GM12892 (cell line): ENCODE measurements around the gene TOM1L2.

Experiments
- POLR2A ChIP-seq: IDR thresholded peaks from 2 replicates; pipeline ENCODE4 v1.6.1; 2011; ENCODE audit warnings: low read depth, low read length, control low read depth
- POLR2AphosphoS5 ChIP-seq: IDR thresholded peaks from 2 replicates; pipeline ENCODE4 v1.6.1; 2011; ENCODE audit warnings: low read depth, low read length, control low read depth
- TAF1 ChIP-seq: IDR thresholded peaks from 2 replicates; pipeline ENCODE4 v1.6.1; 2011; ENCODE audit warnings: low read depth, mild to moderate bottlenecking, control low read depth, low read length, borderline replicate concordance

DNA sequence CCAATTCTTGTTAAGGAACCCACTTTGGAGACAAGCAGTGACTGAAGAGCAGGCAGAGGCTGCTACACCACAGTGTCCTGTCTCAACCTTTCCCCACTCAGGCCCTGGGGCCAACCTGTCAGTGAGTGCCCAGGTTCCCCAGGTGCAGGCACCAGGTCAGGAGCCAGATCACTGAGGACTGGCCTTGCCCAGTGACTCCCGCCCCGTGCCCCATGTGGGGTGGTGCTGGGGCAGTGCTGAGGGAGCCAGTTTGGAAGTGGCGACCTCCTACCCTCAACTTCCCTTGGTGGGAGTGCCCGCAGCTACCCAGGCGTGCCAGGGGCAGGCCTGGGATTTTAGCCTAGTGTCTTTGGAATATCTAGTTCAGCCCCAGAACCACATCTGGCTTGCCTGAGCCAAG is 164.8 kb downstream of the TOM1L2 start:
- TF ChIP-seq POLR2A (no peak), TAF1 (no peak), POLR2AphosphoS5 (no peak)
